Activated T-cell treated with anti-CD3 and anti-CD28 coated beads for 24 hours (primary cell): ENCODE measurements around the gene SLIT3.

ENCODE experiments used
- DNase-seq: peaks from one replicate; pipeline ENCODE4 v3.0.0-alpha.2; 2020; ENCODE audit warnings: low read depth

The SLIT3 gene

DNA sequence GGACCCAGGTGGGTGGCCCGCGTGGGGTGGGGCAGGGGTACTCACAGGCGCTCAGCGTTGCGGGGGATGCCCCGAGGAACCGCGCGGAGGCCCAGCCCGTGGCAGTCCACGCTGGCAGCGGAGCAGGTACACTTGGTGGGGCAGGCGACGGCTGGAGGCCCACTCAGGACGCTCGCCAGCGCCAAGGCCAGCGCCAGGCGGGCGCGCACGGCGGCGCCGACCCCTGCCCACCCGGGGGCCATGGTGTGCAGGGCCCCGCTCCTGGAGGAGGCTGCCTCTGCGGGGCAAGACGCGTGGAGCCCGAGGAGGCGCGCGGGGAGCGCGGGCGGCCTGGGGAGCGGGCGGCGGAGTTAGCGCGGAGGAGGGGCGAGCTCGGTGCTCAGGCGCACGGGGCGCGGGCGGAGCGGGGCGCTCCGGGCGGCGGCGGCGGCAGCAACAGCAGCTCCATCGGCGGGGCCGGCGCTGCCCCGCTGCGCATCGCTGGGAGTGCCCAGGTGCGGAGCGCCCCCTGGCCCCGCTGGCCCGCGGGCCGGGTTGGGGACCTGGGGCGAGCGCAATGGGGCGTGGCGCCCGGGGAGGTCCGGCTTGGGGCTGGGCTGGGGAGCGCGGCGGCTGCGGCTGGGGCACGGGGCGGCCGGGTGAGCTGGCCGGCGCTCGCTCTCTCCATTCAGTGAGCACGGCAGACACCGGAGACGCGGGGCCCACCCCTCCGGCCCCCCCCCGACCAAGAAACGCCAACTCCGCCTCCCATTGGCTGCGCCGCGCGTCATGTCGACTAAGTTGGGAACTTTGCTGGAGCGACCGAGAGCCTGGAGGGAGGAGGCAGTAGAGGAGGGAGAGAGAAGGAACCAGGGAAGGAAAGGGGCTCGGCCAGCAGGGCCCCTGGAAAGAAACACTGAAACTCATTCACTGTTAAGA is at the start of gene SLIT3:
SLIT3 (minus strand) TSS at position 672 of the 918 bp plus-strand sequence; CDS start at position 242, 430 bp downstream.
- no peak for DNase-seq

- DNase-seq, result no peak
These were observed 49.1 kb upstream of the SLIT3 start for GRCh38 chr5:169350016-169350415.

- no peak for DNase-seq
These were observed 46.8 kb upstream of the SLIT3 start for GRCh38 chr5:169347786-169348185.

GRCh38 chr5:169344629-169345028 is 43.7 kb upstream of the SLIT3 start:
- no peak for DNase-seq

DNA sequence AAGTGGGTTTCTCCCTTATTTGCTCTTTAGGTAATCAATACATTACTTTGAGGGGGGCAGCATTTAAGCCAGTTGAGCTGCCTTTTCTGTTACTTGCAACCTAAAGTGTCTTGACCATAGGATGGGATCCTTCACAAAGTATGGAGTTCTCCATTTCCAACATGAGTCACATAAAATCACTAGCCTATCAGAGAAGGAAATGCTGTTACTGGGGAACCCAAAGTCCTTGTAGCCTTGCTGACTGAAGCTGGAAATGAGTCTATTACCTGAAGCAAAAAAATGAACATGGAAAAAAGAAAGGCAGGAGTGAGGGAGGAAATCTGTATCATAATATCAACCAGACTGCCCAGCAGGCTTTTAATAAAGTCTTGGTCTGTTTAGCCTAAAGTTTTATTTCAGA is 42.8 kb upstream of the SLIT3 start:
- DNase-seq, result no peak

- DNase-seq, result no peak
These were observed 40.6 kb upstream of the SLIT3 start for GRCh38 chr5:169341556-169341955.

DNA sequence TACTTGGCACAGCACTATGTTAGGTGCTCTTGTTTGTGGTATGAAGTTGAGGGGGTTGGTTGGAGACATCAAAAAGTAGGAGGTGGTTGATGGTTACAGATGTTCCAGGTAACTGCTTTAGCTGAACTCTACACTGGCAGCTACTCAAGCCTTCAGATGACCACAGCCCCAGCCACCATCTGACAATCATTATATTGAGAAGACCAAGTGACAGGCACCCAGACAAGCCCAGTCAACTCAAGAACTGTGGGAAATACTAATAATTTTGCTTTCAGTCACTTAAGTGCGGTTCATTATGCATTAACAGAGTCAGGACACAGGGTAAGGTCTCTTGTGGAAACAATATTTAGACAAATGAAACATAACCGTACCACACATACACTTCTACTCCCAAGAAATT is 38.9 kb upstream of the SLIT3 start:
- DNase-seq, result no peak

GRCh38 chr5:169336242-169336641 is 35.3 kb upstream of the SLIT3 start:
- no peak for DNase-seq

DNA sequence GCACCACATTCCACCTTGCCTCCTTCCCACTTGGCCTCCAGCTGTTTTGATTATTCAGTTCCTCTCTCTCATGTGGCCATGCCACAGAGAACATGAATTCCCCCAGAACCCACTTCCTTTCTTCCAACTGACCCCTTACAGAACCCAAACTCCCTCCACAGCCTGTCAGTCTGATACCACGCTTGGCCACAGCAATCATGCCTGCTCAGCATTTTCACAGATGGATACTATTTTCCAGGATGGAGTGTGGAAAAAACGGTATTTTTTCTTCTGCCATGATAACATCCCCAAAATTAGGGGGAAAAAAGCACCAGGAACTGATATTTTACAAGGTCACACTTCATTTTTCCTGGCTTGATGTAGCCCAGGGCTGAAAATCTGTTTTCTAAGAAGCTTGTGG is 34.9 kb upstream of the SLIT3 start:
- DNase-seq, result no peak

DNA sequence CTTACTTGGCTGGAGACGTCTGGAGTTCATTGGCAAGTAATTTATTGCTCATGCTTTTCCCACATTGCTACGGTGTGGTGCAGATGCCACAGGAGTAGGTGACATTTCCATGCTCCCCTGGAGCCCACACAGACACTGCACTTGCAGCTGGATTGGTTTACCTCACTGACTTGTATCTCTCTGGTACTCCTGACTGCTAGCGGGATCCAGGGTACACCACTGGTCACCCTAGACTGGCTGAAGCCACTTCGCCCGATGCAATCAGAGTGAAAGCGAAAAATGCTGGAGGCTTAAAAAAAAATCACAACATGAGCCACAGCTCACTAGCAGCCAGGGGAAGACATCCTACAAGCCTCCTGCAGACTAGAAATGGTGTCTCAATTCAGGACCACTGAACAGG is 32.6 kb upstream of the SLIT3 start:
- DNase-seq, result no peak

DNA sequence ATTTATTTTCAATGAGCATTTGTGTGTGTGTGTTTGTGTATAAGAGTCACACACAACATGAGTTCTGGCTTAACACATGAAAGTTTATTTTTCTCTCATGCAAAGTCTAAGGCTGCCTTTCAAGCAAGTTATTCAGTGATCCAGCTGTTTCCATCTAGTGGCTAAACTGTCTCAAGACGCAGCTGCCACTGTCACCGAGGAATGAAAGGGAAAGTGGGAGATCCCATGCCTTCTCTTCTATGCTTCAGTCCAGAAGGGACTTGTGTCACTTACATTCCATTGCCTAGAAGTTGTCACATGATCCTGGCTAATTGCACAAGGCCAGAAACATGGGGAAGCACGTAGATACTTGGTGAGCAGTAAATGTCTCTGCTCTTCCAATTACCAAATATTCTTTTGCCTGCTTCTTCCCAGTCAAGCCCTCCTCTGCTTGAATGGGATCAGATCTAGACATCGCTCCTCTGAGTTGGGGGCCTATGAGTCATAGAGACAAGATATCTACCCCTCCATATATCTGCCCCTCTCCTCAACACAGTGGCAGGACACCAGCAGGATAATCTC is 30.4 kb upstream of the SLIT3 start:
- DNase-seq, result no peak

GRCh38 chr5:169328401-169328800 is 27.5 kb upstream of the SLIT3 start:
- no peak for DNase-seq

GRCh38 chr5:169325273-169325672 is 24.3 kb upstream of the SLIT3 start:
- DNase-seq, result no peak

DNA sequence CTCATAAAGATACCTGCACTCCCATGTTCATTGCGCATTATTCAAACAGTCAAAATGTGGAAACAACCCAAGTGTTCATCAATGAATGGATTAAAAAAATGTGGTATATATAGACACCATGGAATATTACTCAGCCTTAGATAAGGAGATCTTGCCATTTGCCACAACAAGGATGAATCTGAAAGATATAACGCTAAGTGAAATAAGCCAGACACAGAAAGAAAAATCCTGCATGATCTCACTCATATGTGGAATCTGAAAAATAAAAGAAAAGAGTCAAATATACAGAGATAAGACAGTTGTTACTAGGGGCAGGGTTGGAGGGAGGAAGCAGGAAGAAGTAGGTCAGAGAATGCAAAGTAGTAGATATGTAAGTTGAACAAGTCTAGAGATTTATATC is 17.6 kb upstream of the SLIT3 start:
- no peak for DNase-seq

DNA sequence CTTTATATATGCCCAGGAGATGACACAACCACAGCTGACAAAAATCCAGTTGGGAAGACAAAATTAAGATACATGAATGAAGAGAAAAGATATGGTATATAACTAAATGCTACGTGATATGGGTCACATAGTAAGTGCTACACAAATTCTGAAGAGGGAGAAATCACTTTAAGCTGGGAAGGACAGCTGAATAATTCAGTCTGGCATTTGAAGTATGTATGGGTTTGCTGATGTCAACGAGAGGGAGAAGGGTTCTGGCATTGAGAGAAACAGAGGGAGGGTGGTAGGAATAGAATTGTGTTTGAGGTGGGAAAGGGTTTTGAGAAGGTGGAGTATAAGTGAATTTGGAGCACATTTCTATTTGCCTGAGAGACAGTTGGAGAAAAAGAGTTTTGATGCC is 6.7 kb upstream of the SLIT3 start:
- no peak for DNase-seq

- DNase-seq, result no peak
These were observed 4.4 kb upstream of the SLIT3 start for GRCh38 chr5:169305366-169305765.

GRCh38 chr5:169304175-169304574 is 3.2 kb upstream of the SLIT3 start:
- DNase-seq, result no peak

DNA sequence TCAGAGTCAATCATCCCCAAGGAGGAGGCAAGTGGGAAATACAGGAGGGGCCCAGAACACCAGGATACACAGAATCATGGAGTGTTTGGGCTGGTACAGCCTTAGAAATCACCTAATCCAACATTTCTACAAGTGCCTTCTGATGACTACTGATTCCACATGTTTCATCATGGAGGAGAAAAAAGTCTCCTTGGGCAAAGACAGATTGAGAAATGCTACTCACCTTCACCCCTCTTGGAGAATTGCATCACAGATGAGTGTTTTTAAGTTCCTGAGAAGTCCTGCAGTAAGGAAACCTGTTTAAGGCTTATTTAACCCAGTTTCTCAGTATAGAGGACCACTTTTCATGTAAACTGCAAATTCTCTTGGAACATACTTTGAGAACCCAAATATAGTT is 2.2 kb upstream of the SLIT3 start:
- DNase-seq, result no peak

GRCh38 chr5:169302491-169303118 is 1.7 kb upstream of the SLIT3 start:
- peak; percentile 23 for DNase-seq

DNA sequence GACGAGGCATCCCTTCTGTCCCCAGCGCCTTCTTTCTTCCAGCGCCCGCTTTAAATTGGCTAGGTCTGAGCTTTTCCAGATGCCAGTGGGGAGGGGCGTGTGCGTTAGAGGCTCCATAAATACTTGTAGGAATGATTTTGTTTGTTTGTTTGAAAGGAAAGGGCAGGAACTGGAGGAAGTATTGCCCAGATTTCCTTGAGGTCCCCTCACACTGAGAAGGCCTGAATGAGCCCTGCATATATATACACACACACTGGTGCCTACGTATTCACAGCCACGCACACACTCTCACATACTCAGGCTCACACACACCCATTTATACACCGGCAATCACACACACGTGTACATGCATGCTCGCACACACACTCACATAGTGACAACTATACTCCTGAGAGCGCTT is 1.0 kb upstream of the SLIT3 start:
- DNase-seq, result no peak

DNA sequence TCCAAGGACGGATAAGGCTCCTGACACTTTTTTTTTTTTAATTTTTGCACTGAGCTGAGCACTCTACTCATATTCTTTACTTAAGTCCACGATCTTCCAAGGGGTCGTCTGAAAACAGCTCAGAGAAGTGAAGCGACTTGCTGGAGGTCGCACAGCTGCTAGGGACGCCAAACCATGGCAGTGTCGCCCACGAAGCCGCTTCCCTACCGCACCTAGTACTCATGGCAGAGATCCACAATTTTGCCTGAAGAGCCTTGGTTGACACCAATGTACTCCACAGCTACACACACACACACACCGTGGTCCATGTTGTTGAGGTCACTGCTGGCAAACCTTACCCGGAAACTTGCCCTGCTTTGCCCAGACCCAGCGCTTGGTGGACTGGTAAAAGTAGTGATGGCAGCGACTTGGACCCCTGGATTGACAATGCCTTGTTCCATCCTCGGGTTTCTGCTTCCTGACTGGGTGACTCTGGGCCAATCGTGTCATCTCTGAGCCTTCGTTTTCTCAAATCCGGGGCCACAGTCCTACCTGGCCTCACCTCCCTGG is 521 bp upstream of the SLIT3 start:
- DNase-seq, result no peak

DNA sequence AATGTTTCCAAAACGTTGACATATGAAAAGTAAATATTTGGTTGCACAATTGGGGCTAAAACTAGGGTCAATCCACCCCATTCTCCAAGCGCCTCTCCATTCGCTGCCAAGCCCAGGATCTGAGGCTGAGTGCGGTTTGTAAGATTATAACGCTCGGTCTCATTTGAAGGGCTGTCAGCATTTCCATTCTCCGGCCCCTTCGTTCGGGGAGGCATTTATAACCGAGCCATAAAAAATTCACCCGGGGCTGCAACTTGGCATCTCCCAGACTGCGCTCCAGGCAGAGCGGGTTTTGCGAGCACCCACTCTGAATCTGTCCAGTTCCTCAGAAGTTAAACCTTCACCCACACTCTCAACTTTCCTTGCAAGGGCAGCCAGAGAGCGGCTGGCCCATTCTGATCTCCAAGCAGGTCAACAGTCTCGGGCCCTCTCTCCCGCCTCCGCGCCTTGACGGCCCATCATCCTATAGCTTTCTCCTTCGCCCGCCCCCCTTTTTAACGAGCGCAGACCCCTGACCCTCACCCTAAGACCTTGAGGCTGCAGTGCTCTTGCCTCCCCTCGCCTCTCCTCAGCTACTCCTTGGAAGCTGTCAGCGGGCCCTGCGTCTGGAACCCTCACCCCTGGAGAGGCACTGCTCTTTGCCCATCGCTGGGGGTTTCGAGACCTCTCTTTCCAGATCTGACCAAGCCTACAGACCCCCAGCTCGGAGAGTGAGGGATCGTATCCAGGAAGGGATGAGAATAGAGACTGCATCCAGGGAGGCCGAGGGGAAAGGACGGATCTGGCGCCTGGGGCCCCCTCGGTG is 1.1 kb downstream of the SLIT3 start:
- no peak for DNase-seq
